CD1c-positive myeloid dendritic cell (primary cell): ENCODE results near the gene CSHL1.
"Not testable (repeated sequence)": the region's sequence is repeated elsewhere in the genome, so short reads cannot be mapped to it uniquely, and the experiment has no call there.

Experiments
- DNase-seq: peaks from one replicate; pipeline ENCODE4 v3.0.0-alpha.2; 2016; ENCODE audit errors: extremely low spot score

CSHL1 gene

DNA sequence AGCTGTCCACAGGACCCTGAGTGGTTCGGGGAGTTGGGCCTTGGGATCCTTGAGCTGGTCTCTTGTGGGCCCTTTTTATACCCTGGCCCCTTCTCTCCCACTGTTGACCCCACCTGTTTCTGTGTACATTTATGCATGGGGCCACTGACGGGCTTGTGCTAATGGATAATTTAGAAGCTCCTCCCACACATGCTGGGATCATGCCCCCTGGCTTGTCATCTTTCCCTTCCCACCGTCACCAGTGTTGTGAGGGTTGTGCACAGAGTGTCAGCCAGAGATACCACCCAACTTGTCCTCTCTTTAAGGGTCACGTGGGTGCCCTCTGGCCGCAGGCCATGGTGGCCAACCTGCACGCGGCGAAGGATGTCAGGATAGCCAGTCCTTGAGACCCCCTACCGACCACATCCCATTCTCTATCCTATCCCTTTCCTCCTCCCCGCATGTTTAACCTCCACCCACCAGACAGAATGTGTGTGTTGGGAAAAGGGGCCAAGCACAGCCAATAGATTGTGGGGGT, 7.8 kb upstream of the CSHL1 start, which contains the start of gene GH1:
Gene GH1 (minus strand): TSS at position 51 of the 517 bp plus-strand sequence. CDS start 63 bp downstream, outside the sequence.
- not testable (repeated sequence) for DNase-seq

DNA sequence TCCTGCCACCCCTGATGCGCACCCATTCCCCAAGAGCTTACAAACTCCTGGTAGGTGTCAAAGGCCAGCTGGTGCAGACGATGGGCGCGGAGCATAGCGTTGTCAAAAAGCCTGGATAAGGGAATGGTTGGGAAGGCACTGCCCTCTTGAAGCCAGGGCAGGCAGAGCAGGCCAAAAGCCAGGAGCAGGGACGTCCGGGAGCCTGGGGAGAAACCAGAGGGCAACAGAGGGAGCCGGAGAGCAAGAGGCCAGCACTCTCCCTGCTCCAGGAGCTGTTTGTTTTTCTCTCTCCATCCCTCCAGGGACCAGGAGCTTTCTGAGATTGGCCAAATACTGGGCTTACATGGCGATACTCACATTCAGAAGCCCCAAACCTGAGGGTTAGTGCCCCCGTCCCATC, 7.2 kb upstream of the CSHL1 start:
- no peak for DNase-seq

DNA sequence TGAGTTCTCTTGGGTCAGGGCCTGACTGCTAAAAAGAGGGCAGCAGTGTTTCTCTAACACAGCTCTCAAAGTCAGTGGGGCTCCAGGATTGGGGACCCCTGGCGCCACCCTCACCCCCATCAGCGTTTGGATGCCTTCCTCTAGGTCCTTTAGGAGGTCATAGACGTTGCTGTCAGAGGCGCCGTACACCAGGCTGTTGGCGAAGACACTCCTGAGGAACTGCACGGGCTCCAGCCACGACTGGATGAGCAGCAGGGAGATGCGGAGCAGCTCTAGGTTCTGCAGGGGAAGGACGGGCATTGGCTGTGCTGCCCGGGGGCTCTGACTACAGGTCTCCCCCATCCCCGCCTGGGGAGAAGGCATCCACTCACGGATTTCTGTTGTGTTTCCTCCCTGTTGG, 6.6 kb upstream of the CSHL1 start:
- no peak for DNase-seq

DNA sequence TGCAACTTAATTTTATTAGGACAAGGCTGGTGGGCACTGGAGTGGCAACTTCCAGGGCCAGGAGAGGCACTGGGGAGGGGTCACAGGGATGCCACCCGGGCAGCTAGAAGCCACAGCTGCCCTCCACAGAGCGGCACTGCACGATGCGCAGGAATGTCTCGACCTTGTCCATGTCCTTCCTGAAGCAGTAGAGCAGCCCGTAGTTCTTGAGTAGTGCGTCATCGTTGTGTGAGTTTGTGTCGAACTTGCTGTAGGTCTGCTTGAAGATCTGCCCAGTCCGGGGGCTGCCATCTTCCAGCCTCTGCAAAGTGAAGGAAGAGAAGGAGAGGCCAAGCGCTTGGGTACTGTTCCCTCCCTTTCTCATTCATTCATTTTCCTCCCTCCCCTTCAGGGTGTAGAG, 6.1 kb upstream of the CSHL1 start:
- DNase-seq = not testable (repeated sequence)

DNA sequence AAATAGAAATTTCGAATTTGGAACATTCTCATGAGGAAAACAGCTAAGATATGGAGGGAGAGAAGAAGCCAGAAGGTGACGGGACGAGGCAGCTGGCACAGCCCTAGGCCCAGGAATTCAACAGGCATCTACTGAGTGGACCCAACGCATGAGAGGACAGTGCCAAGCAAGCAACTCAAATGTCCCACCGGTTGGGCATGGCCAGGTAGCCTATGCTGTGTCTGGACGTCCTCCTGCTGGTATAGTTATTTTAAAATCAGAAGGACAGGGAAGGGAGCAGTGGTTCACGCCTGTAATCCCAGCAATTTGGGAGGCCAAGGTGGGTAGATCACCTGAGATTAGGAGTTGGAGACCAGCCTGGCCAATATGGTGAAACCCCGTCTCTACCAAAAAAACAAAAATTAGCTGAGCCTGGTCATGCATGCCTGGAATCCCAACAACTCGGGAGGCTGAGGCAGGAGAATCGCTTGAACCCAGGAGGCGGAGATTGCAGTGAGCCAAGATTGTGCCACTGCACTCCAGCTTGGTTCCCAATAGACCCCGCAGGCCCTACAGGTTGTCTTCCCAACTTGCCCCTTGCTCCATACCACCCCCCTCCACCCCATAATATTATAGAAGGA, 5.6 kb upstream of the CSHL1 start:
- no peak for DNase-seq

DNA sequence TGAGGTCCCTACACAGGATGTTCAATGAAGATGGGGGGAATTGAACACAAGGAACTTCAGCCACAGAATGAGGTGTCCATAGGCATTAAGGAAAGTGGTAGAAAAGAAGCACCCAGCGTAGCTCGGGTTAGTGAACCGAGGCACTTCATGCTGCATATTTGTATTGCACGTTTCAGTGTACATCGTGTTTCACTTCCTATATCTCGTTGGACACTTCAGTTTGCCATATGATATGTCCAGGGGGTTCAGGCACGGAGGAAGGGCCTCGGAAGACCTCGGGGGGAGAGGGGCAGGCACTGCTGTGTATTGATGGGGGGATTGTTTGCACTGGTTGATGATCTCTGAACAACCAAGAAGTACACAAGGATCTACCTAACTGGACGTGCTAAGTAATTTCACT, 4.7 kb upstream of the CSHL1 start:
- peak; percentile 21 for DNase-seq

DNA sequence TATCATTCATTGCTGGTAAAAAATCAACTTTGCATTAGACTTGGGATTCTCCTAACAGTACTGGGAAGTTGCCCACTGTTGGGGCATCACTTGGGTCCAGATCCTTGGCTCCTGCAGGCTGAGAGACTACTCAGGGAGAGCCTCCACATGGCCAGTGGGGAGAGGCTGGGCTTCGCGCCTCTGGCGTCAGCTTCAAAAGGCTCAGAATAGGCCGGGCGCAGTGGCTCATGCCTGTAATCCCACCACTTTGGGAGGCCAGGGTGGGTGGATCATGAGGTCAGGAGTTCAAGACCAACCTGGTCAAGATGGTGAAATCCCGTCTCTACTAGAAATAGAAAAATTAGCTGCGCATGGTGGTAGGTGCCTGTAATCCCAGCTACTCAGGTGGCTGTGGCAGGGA, 3.4 kb upstream of the CSHL1 start:
- DNase-seq = no peak

DNA sequence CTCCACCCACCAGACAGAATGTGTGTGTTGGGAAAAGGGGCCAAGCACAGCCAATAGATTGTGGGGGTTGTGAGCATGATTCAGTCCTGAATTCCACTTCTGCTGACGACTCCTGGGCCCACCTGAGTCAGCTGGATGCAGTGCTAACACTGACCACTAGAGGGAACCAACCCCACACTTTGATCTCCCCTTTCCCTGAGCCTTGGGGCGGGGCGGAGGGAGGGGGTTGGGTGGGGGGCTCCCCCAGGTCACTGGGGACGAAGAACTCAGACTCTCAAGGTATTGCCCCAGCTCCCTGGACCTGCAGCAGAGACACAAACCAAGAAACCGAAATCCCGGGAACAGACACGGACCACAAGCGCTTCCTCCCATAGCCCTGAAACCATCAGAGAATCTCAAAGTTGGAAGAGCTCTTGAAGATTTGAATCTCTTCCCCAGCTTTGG, 621 bp upstream of the CSHL1 start:
- peak; percentile 55 for DNase-seq

DNA sequence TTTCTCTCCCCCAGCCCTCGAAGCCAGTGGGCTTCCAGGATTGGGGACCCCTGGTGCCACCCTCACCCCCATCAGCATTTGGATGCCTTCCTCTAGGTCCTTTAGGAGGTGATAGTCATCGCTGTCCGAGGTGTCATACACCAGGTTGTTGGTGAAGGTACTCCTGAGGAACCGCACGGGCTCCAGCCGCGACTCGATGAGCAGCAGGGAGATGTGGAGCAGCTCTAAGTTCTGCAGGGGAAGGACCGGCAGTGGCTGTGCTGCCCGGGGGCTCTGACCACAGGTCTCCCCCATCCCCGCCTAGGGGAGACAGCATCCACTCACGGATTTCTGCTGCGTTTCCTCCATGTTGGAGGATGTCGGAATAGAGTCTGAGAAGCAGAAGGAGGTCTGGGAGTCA, 962 bp downstream of the CSHL1 start:
- DNase-seq = no peak

DNA sequence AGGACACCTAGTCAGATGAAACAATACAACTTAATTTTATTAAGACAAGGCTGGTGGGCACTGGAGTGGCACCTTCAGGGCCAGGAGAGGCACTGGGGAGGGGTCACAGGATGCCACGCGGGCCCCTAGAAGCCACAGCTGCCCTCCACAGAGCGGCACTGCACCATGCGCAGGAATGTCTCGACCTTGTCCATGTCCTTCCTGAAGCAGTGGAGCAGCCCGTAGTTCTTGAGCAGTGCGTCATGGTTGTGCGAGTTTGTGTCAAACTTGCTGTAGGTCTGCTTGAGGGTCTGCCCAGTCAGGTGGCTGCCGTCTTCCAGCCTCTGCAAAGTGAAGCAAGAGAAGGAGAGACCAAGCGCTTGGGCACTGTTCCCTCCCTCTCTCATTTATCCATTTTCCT, 1.5 kb downstream of the CSHL1 start:
- not testable (repeated sequence) for DNase-seq

DNA sequence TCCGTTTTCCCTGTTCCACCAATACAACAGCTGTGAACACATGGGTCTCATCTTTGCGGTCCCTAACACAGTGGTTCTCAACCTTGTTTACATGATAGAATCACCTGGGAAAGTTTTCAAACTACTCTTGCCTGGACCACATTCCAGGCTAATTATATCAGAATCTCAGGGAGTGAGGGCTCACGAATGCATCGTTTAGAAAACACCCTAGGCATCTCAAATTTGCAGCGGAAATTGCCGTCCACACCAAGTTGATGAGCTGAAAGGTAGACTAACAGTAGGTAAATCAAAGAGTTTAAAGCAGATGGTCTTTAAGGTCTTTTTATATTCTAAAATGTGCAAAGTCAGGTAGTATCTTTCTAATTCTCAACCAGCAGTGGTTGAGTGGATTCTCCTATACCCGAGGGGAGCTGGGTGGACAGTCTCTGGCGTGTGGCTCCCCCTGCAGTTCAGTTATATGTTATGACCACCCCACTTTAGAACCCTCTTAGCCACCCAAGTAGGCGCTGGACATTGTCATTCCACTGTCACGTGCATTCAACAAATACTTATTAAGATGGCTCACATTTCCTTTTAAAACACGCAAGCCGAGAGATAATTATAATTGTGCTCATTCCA, 3.8 kb downstream of the CSHL1 start:
- DNase-seq = peak; percentile 8

DNA sequence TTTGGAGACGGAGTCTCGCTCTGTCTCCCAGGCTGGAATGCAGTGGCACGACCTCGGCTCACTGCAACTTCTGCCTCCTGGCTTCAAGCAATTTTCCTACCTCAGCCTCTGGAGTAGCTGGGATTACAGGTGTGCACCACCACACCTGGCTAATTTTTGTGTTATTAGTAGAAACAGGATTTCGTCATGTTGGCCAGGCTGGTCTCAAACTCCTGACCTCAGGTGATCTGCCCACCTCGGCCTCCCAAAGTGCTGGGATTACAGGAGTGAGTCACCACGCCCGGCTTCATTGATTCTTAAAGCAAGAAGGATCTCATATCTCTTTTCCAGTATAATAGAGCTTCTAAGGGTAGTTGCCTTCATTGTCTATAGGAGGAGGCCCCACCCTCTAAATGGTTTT, 6.3 kb downstream of the CSHL1 start:
- DNase-seq = not testable (repeated sequence)

DNA sequence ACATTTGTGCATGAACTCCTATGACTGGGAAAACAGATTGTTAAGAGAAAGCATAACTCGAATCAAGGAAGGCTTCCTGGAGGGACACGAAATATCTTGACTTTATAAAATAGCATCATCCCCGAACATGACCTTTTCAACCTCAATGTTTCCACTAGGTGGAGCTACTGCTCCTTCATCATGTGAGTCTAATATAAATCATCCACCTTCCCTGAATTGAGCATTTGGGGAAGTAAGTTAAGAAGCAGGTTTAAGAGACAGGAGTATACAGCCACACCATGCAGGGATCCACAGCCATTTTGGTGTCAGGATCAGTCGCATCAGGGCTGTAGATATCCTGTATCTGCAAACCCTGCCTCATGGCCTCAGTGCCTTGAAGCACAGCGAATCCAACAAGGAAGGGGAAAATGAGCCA, 7.3 kb downstream of the CSHL1 start:
- peak; percentile 23 for DNase-seq

DNA sequence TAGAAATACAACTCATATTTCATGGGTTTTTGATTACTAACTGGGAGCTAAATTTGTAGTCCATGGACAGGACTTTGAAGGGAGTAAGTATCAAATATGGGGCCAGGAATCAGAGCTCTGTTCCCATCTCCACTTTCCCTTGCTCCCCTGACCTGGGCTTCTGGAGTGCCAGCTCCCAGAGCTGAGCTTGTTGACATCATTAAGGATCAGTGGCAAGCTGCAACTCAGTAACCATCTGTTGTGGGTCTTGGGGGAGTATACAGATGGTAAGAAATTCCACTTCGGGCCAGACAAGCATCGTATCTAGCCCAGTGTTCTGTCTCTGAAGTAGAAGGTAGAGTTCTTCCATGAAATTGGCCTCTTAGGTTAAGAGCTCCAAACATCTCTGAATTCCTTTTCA, 9.1 kb downstream of the CSHL1 start:
- not testable (repeated sequence) for DNase-seq

DNA sequence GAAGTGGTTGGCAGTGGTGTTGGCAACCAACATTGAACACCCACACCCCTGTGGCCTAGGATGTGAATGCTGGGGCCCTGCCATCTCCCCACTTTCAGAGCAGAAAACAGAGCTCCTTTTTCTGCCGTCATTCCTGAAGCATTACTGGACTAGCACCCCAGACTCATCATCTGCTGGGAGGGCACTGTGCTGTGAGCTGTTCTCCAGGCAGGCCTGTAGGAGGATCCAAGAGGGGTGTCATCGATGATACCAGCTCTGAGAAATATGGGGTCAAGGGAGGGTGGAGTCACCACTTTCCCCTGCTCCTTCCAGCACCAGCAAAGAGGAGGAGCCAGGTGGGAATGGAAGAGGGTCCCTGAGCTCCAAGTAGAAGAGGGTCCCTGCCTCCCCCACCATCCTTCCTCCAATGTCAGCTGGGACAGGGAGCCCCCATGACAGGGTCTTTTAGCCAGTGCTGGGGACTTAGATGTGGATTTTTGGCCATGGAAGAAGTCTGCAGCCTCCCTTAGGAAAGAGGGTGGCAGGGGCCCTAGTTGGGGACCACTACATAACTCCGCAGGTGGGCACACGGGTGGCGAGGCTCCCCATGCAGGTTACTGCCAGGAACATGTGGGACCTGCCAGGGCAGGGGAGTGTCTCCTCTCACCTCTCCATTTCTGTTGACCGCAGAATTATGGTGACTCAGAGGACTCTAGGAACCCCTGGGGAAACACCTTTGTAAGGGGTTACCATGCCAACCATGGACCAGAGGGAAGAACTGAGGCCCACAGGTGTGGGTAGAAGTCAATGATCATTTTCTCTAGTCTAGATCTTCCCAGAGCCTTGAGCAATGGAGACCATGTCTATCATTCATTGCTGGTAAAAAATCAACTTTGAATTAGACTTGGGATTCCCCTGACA, 11.9 kb downstream of the CSHL1 start:
- not testable (repeated sequence) for DNase-seq

DNA sequence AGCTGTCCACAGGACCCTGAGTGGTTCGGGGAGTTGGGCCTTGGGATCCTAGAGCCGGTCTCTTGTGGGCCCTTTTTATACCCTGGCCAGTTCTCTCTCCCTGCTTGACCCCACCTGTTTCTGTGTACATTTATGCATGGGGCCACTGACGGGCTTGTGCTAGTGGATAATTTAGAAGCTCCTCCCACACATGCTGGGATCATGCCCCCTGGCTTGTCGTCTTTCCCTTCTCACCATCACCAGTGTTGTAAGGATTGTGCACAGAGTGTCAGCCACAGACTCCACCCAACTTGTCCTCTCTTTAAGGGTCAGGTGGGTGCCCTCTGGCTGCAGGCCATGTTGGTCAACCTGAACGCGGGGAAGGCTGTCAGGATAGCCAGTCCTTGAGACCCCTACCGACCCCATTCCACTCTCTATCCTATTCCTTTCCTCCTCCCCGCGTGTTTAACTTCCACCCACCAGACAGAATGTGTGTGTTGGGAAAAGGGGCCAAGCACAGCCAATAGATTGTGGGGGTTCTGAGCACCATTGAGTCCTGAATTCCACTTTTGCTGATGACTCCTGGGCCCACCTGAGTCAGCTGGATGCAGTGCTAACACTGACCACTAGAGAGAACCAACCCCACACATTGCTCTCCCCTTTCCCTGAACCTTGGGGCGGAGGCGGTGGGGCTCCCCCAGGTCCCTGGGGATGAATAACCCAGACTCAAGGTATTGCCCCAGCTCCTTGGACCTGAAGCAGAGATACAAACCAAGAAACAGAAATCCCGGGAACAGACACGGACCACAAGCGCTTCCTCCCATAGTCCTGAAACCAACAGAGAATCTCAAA, 14.3 kb downstream of the CSHL1 start, which contains the start of gene CSH1:
Gene CSH1 (minus strand): TSS at position 51 of the 831 bp plus-strand sequence. CDS start 63 bp downstream, outside the sequence.
- not testable (repeated sequence) for DNase-seq

DNA sequence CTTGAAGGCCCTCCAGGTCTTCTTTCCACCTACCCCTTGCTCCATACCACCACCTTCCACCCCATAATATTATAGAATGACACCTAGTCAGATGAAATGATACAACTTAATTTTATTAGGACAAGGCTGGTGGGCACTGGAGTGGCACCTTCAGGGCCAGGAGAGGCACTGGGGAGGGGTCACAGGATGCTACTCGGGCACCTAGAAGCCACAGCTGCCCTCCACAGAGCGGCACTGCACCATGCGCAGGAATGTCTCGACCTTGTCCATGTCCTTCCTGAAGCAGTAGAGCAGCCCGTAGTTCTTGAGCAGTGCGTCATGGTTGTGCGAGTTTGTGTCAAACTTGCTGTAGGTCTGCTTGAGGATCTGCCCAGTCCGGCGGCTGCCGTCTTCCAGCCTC, 16.2 kb downstream of the CSHL1 start:
- DNase-seq = not testable (repeated sequence)

DNA sequence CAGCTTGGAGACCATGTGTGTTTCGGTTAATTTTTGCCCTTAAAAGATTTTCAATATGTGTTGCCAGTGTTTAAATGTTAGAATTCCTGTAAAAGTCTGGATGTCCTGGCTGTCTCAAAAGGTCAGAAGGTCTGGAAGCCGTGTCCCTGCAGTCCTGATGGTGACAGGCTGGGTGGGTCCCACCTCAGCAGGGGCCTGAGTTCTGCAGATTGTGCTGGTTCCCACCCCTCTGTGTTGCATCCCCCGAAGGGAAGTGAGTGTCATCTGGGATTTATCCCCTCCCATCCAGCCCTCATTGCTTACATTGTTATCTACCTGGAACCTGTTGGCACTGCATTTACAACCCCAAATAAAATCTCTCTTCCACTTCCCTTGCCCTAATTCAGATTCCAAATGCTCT, 17.0 kb downstream of the CSHL1 start:
- DNase-seq = not testable (repeated sequence)

DNA sequence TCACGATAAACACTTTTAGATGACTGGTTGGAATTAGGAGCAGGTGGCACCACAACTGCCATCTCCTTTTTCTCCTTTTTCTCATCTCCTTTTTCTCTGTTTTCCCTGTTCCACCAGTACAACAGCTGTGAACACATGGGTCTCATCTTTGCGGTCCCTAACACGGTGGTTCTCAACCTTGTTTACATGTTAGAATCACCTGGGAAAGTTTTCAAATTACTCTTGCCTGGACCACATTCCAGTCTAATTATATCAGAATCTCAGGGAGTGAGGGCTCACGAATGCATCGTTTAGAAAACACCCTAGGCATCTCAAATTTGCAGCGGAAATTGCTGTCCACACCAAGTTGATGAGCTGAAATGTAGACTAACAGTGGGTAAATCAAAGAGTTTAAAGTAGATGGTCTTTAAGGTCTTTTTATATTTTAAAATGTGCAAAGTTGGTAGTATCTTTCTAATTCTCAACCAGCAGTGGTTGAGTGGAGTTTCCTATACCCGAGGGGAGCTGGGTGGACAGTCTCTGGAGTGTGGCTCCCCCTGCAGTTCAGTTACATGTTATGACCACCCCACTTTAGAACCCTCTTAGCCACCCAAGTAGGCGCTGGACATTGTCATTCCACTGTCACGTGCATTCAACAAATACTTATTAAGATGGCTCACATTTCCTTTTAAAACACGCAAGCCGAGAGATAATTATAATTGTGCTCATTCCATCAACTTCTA, 18.6 kb downstream of the CSHL1 start:
- DNase-seq = not testable (repeated sequence)

DNA sequence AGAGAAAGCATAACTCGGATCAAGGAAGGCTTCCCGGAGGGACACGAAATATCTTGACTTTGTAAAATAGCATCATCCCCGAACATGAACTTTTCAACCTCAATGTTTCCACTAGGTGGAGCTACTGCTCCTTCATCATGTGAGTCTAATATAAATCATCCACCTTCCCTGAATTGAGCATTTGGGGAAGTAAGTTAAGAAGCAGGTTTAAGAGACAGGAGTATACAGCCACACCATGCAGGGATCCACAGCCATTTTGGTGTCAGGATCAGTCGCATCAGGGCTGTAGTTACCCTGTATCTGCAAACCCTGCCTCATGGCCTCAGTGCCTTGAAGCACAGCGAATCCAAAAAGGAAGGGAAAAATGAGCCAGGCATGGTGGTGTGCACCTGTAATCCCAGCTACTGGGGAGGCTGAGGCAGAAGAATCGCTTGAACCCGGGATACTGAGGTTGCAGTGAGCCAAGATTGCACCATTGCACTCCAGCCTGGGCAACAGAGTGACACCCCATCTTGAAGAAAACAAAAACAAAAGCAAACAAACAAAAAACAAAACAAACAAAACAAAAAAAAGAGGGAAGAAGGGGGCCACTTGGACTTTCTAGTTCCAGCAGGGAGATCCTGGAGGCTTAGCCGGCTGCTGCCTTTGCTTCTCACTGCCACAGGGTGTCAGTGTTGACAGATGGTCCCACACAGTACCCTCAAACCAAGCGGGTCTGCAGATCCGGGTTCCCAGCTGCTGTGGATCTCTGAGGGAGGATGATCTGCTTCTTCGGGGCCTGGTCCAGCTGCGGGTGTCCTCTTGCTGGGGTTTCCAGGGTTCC, 21.8 kb downstream of the CSHL1 start:
- DNase-seq = peak; percentile 38
